GM23248 (cell line): Measurements from ENCODE around the gene ANKRD22.

Source experiments
- EZH2 ChIP-seq: fragments of 200-600 bp; sonication (generic); IDR thresholded peaks from 2 replicates; pipeline ENCODE4 v1.6.1; 2018; ENCODE audit warnings: antibody characterized with exemption, mild to moderate bottlenecking; ENCODE audit not compliant: insufficient read depth, poor library complexity, severe bottlenecking
- EZH2phosphoT487 ChIP-seq: fragments of 200-600 bp; sonication (generic); IDR thresholded peaks from 2 replicates; pipeline ENCODE4 v1.6.1; 2018; ENCODE audit warnings: antibody characterized with exemption, moderate library complexity, mild to moderate bottlenecking, low read depth; ENCODE audit not compliant: insufficient read depth

- TF ChIP-seq EZH2 (no peak), EZH2phosphoT487 (no peak)
Observed at GRCh38 chr10:88896994-88897853, 45.6 kb upstream of the ANKRD22 start.
